Measurements from ENCODE around the gene SPDEF. TPM values are rescaled to one million over a fixed set of nuclear protein-coding genes. Genes with fewer than 3 reads are reported as not detected.

SPDEF gene
- polyA plus RNA-seq, 2 of the 4 experiments (the other 2 are of a cell fraction), result 4.3 to 5.4 TPM

DNA sequence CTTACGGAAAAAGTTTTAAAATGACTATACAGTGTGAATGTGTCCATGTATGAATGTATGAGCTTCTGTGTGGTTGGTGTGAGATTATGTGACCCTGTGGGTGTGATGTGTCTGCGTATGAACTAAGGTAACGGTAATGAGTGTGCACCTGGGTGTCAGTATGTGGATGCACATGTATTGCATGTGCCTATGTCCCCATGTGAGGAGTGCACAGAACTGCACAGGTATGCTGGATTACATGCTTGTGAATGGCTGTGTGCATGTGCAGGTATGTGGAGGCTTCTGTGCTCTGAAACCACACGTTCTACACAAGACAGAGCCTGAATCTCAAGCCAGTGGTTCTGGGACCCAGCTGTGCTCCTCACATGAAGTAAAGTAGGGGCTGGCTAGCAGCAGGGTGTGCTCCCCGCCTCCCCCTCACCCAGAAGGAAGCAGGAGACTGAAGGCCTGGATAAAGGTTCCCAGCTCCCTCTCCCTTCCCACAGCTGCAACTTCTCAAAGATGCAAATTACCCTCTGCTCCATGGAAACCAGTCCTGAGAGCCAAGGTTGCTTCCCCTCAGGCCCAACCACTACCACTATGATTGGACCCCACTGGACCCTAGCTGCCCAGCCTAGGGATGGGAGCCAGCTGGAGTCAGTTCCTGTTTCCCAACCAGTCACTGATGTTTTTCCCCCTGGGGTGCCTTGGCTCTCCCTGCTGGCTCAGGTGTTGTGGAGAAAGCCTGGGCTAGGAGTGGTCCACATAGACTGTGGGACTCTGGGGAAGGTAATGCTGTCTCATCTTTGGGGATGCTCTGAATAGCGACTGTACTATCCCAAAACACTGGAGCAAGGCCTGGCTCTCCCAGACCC is 24.8 kb upstream of the SPDEF start:
- Histone ChIP-seq H3K4me1 (peaks cover 8% of the 10 kb centered on the region; the same call in 2 of the 3 replicates), H3K27ac (no peak overlapping the region), H3K9me3 (no peaks in the 10 kb centered on the region), H3K4me3 (no peak overlapping the region), H3K4me2 (no peak overlapping the region)
- TF ChIP-seq HOXB5 (CRISPR knock-in tag; IDR thresholded peaks at IDR 0.05) (no peak), RCOR1 (IDR thresholded peaks at IDR 0.05; ENCODE audit: low read depth, low read length) (no peak), ZFP36 (IDR thresholded peaks at IDR 0.05; ENCODE audit: borderline replicate concordance, partially characterized antibody) (no peak), SREBF2 (IDR thresholded peaks at IDR 0.05) (no peak), ZC3H11A (IDR thresholded peaks at IDR 0.05) (no peak)
- CTCF ChIA-PET, result interaction anchor here (1.1 to 1.6 kb wide), 2 partner anchors 16 to 121 kb away, joined by 3 to 4 read pairs; no protein-coding TSS in a partner anchor
- DNase-seq (ENCODE audit: low read depth in 1 of 2, low spot score in 1 of 2), result no peak
- POLR2A ChIA-PET, result no interaction called here
- no peak for ATAC-seq
- 86% methylated on average over 6 of the region's 6 CpGs for WGBS (ENCODE audit: missing lambda C conversion rate)
- no peak for FAIRE-seq

- no peak overlapping the region for H3K4me2 ChIP-seq
- WGBS (ENCODE audit: missing lambda C conversion rate), result 82% methylated on average over 6 of the region's 7 CpGs
- ChIA-PET CTCF (no interaction called here), POLR2A (interaction anchor here (0.6 kb wide), 1 partner anchor 23 kb away, joined by 3 read pairs; no protein-coding TSS in a partner anchor)
- no peak for ATAC-seq
- TF ChIP-seq ZFP36 (IDR thresholded peaks at IDR 0.05; ENCODE audit: borderline replicate concordance, partially characterized antibody), result peak; percentile 63
- TF ChIP-seq FOSB (CRISPR knock-in tag; IDR thresholded peaks at IDR 0.05), result no peak
- no peak overlapping the region for H3K4me3 ChIP-seq
- H3K27ac ChIP-seq, result no peak overlapping the region
- no peak for FAIRE-seq
- H3K9me3 ChIP-seq, result no peaks in the 10 kb centered on the region
- no peaks in the 10 kb centered on the region for H3K4me1 ChIP-seq
- no peak for DNase-seq (ENCODE audit: low read depth in 1 of 2, low spot score in 1 of 2)
These were observed 22.5 kb upstream of the SPDEF start for GRCh38 chr6:34578445-34579262.

GRCh38 chr6:34576286-34576955 is 20.3 kb upstream of the SPDEF start:
- Histone ChIP-seq H3K4me3 (no peak overlapping the region), H3K4me1 (no peaks in the 10 kb centered on the region), H3K4me2 (no peak overlapping the region), H3K27ac (no peak overlapping the region), H3K9me3 (no peaks in the 10 kb centered on the region)
- ATAC-seq, result no peak
- FAIRE-seq, result no peak
- CTCF ChIA-PET, result no interaction called here
- TF ChIP-seq NR3C1 (IDR thresholded peaks at IDR 0.05) (no peak), RAD21 (conservative IDR thresholded peaks at IDR 0.05 in 1 of 2, IDR thresholded peaks at IDR 0.05 in 1 of 2) (no peak)
- POLR2A ChIA-PET, result no interaction called here
- WGBS (ENCODE audit: missing lambda C conversion rate), result 91% methylated on average over 17 of the region's 18 CpGs
- no peak for DNase-seq (ENCODE audit: low read depth in 1 of 2, low spot score in 1 of 2)

DNA sequence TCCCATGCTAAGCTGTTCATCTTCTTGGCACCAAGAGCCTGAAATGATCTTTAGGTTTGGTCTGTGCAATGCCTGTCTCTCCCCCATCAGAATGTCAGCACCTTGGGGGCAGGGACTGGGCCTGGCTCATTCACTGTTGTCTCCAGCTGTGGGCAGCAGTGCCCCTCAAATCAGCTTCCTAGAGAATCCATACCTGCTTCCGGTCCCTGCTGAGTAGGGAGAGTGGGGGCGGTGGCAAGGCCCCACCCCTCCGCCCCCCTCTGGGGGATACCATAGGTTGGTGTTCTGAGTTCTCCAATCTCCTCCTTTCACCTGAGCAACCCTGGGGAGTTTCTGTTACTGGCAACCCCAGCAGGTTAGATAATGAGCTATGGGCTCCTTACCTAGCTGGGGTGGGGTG is 19.2 kb upstream of the SPDEF start:
- CTCF ChIA-PET, result interaction anchor here (1.0 kb wide), 1 partner anchor 19 kb away, joined by 4 read pairs; the partner anchor contains the start of gene SPDEF
- H3K27ac ChIP-seq, result no peak overlapping the region
- no peak overlapping the region for H3K4me2 ChIP-seq
- POLR2A ChIA-PET, result no interaction called here
- H3K4me1 ChIP-seq, result no peaks in the 10 kb centered on the region
- DNase-seq (ENCODE audit: low read depth in 1 of 2, low spot score in 1 of 2) (no peak), FAIRE-seq (no peak), ATAC-seq (peak in 1 of 2 experiments; percentile 5; a peak in 1 of 6 replicates)
- H3K4me3 ChIP-seq, result no peak overlapping the region
- no peak for TF ChIP-seq HDAC2 (IDR thresholded peaks at IDR 0.05)
- no peak for TF ChIP-seq SREBF2 (IDR thresholded peaks at IDR 0.05)
- TF ChIP-seq E2F6 (IDR thresholded peaks at IDR 0.05; ENCODE audit: borderline replicate concordance, low read depth), result no peak
- TF ChIP-seq ZC3H11A (IDR thresholded peaks at IDR 0.05), result no peak
- no peak for TF ChIP-seq KDM5A (IDR thresholded peaks at IDR 0.05)
- TF ChIP-seq CBX2 (IDR thresholded peaks at IDR 0.05; ENCODE audit: borderline replicate concordance, low read depth), result no peak
- TF ChIP-seq ESRRA (IDR thresholded peaks at IDR 0.05; ENCODE audit: borderline replicate concordance, low read length), result no peak
- TF ChIP-seq ZSCAN20 (CRISPR knock-in tag; IDR thresholded peaks at IDR 0.05), result no peak
- no peak for TF ChIP-seq RNF2 (IDR thresholded peaks at IDR 0.05; ENCODE audit: borderline replicate concordance, low read depth)
- 73% methylated on average over 3 of the region's 3 CpGs for WGBS (ENCODE audit: missing lambda C conversion rate)
- no peaks in the 10 kb centered on the region for H3K9me3 ChIP-seq

All from A549 (cell line).